ENCODE measurements around the gene ELF1.

- TF ChIP-seq FOXP2 (optimal IDR thresholded peaks at IDR 0.05; ENCODE audit: control extremely low read depth, extremely low read length, insufficient read depth) (no peak), EZH2 (IDR thresholded peaks at IDR 0.05) (no peak), POLR2AphosphoS5 (IDR thresholded peaks at IDR 0.05; ENCODE audit: borderline replicate concordance, low read depth, low read length) (no peak)
Measured at GRCh38 chr13:41054212-41054877, 35.2 kb upstream of the ELF1 start.
